H4 (cell line): Measurements from ENCODE around the gene RNF112. TPM values are rescaled to one million over a fixed set of nuclear protein-coding genes. Genes with fewer than 3 reads are reported as not detected.

Experiments
- DNase-seq: peaks from one replicate; pipeline ENCODE4 v3.0.0-alpha.2; 2015; ENCODE audit warnings: low spot score
- total RNA-seq: library from RNA; depleted of rRNA; stranded (reverse); fragments of >200 nt; shearing (Covaris generic); gene quantifications from 2 replicates; pipeline ENCODE4 v1.2.3, GENCODE V29; 2014

The RNF112 gene
- total RNA-seq, 1 experiment from 2014 or later, result 0.15 TPM

- DNase-seq, result no peak
Measured at GRCh38 chr17:19375732-19376131, 35.3 kb upstream of the RNF112 start.

- no peak for DNase-seq
Measured at GRCh38 chr17:19376811-19377210, 34.2 kb upstream of the RNF112 start.

GRCh38 chr17:19377602-19378415, 33.2 kb upstream of the RNF112 start:
- DNase-seq, result peak; percentile 99

- DNase-seq, result no peak
Measured at GRCh38 chr17:19378416-19379360, 32.3 kb upstream of the RNF112 start, which contains the start of gene MAPK7. Gene MAPK7, plus strand, starts transcription at chr17:19378498. Its CDS starts 403 bp downstream, at chr17:19378901.

- DNase-seq, result no peak
Measured at GRCh38 chr17:19379361-19380065, 31.5 kb upstream of the RNF112 start.

- DNase-seq, result no peak
Measured at GRCh38 chr17:19380481-19381301, 30.3 kb upstream of the RNF112 start.

- DNase-seq, result no peak
Measured at GRCh38 chr17:19381361-19381740, 29.7 kb upstream of the RNF112 start.

GRCh38 chr17:19381741-19382444, 29.1 kb upstream of the RNF112 start:
- no peak for DNase-seq

GRCh38 chr17:19382531-19383444, 28.2 kb upstream of the RNF112 start:
- no peak for DNase-seq

- no peak for DNase-seq
Measured at GRCh38 chr17:19383681-19384470, 27.2 kb upstream of the RNF112 start.

- peak; percentile 92 for DNase-seq
Measured at GRCh38 chr17:19384723-19385391, 26.2 kb upstream of the RNF112 start.

- no peak for DNase-seq
Measured at GRCh38 chr17:19385521-19385983, 25.5 kb upstream of the RNF112 start.

GRCh38 chr17:19386051-19386929, 24.7 kb upstream of the RNF112 start:
- peak; percentile 44 for DNase-seq

- peak; percentile 88 for DNase-seq
Measured at GRCh38 chr17:19386974-19387920, 23.8 kb upstream of the RNF112 start, which contains the start of gene MFAP4. Gene MFAP4, minus strand, starts transcription at chr17:19387190. Its CDS starts 35 bp downstream, at chr17:19387155.

- peak; percentile 73 for DNase-seq
Measured at GRCh38 chr17:19387921-19388521, 23.0 kb upstream of the RNF112 start.
